ENCODE data around the gene CDO1. TPM values are rescaled to one million over a fixed set of nuclear protein-coding genes. Genes with fewer than 3 reads are reported as not detected.

CDO1 gene
- total RNA-seq, 1 donor = 0.10 TPM

DNA sequence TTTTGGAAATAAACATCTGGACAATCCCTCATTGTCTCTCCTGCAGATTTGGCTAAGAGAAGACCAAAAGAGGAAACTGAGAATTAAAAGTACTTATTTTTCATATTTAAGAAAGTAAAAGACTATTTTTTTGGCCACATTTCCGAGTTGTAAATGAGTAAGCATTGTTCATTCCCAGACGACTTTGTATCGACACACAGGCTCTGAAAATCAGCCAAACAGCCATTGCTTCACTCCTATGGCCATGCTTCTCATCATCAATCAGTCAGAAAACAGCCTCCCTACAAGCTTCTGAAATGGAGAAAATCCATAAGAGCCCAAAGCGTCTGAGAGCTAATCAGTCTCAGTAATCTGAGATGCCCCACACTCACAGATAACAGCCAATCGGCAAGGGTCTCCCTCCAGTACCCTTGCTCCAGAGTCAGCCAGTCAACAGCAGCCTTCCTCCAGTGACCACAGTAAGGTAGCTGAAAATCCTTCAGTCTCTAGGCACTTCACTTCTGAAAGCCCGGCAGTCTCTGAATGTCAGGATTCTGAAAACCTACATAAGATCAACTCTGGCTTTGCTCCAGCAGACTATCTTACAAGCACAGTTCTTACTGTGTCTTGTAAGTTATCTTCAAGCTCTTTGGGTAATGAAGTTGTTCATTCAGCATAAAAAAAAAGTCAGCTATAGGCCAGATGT, 30.9 kb downstream of the CDO1 start:
- H3K4me3 ChIP-seq (ENCODE audit: low read length) = no peak overlapping the region
- H3K9me3 ChIP-seq (ENCODE audit: low read depth, low read length) = no peaks in the 10 kb centered on the region
- no peaks in the 10 kb centered on the region for H3K4me1 ChIP-seq (ENCODE audit: insufficient read depth, low read length)
- peaks cover 45% of the 10 kb centered on the region for H3K27me3 ChIP-seq (ENCODE audit: insufficient read depth, low read length)

DNA sequence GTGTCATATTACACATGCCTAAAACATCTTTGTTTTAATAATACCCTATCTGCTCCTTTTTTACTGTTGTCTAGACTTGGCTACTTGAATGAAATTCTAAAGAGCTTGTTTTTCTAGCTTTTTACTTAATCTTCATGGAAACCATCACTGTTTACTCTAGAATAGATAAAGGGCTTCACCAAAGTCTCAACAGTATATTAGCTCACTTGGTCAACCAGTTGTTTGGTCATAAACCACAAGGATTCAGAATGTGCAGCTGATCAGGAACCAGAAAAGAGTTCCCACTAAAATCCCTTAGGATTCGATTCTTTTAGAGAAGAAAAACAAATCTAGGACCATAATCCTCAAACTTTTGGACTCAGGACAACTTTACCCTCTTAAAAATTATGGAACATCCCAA, 38.0 kb downstream of the CDO1 start:
- no peak overlapping the region for H3K4me3 ChIP-seq (ENCODE audit: low read length)
- peaks cover 20% of the 10 kb centered on the region for H3K27me3 ChIP-seq (ENCODE audit: insufficient read depth, low read length)
- H3K9me3 ChIP-seq (ENCODE audit: low read depth, low read length) = no peaks in the 10 kb centered on the region

DNA sequence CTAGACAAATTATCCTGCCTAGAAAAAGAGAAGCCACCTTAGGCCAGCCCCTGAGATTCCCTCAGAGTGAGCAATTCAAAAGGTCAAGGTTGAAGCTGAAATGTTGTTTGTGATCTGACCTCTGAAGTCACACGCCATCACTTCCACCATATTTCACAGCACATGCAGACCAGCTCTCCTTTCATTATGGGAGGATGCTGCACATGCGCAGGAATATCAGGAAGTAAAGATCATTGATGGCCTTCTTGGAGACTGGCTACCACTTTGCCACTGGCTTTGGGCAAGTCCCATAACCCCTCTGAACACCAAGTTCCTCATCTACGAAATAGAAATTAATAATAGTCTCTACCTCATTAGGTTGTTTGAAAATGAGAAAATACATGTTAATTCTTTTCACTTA, 39.5 kb downstream of the CDO1 start:
- H3K4me1 ChIP-seq (ENCODE audit: insufficient read depth, low read length) = no peaks in the 10 kb centered on the region
- H3K4me3 ChIP-seq (ENCODE audit: low read length) = no peak overlapping the region
- no peaks in the 10 kb centered on the region for H3K9me3 ChIP-seq (ENCODE audit: low read depth, low read length)
- H3K27me3 ChIP-seq (ENCODE audit: insufficient read depth, low read length) = peaks cover 16% of the 10 kb centered on the region

More for the DNA sequence above, 38.0 kb downstream of the CDO1 start:
- H3K4me1 ChIP-seq (ENCODE audit: insufficient read depth, low read length) = no peaks in the 10 kb centered on the region

DNA sequence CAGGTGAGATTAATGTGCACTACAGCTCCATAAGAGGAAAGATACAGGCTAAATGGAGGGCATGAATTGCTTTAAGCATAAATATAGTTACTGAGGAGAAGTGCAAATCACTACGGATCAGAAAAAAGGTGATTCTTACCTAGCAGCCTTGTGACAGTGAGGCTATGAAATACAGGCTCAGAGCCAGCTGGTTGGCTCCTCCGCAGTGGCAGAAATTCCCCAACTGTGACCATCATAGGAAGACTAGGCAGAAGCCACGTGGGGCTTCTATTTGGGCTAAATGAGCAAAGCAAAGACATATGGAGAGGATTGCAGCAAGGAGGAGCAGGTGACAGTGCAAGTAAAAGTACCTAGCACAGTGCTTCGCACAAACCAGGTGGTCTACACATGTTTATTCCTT, 40.5 kb downstream of the CDO1 start:
- Histone ChIP-seq H3K9me3 (ENCODE audit: low read depth, low read length) (no peaks in the 10 kb centered on the region), H3K27me3 (ENCODE audit: insufficient read depth, low read length) (peaks cover 10% of the 10 kb centered on the region), H3K4me3 (ENCODE audit: low read length) (no peak overlapping the region), H3K4me1 (ENCODE audit: insufficient read depth, low read length) (no peaks in the 10 kb centered on the region)

DNA sequence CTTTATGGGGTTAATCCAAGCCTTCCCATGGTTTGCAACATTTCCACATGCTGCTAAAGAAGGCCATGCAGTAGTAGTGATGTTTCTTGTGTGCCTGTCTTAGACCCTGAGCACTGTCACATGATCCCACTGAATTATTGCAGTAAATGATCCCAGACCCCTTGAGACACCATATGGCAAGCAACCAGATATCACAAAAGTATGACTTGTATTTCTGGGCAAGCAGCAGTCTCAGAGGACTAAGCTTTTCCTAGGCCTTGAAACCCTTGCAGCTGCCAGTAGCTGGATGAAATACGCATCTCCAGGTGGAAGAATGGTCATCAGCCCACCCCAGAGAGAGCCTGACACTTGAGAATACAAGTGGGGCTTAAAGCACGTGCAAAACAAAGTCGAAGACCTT, 41.8 kb downstream of the CDO1 start:
- Histone ChIP-seq H3K4me3 (ENCODE audit: low read length) (no peak overlapping the region), H3K9me3 (ENCODE audit: low read depth, low read length) (no peaks in the 10 kb centered on the region), H3K4me1 (ENCODE audit: insufficient read depth, low read length) (no peaks in the 10 kb centered on the region), H3K27me3 (ENCODE audit: insufficient read depth, low read length) (peaks cover 12% of the 10 kb centered on the region)

DNA sequence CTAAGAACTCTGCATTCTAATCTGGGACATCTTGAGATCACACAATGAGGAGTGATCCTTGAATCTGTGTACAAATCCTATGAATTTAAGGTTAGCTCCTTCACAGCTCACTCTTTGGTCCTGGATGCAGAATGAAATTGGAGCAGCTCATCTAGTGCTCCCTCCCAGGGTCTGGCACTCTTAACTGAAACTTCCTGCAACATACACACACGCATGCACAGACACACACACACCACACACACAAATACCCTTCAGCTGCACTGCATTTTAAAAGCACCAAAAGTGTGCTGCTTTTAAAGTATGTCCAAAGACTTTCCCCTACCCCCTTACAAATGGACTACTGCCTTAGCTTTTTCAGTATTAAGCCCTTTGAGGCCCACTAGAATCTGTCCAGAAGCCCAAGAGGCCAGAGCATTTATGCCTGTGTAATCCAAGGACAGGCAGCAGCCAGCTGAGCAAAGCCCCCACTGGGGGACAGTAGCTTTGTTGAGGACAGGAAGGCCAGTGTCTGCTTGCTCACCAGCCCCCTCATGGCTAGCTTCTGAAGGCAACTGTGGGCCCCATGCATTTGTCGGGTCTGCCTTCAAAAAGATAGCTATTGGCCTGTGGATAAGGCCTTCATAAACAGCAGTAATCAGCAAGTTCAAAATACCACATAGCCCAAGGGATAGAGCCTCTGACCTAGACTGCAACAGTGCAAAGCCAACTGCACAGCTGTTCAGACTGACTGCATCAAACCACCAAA, 43.6 kb downstream of the CDO1 start:
- H3K27me3 ChIP-seq (ENCODE audit: insufficient read depth, low read length) = peaks cover 10% of the 10 kb centered on the region
- H3K4me1 ChIP-seq (ENCODE audit: insufficient read depth, low read length) = no peaks in the 10 kb centered on the region
- H3K9me3 ChIP-seq (ENCODE audit: low read depth, low read length) = no peaks in the 10 kb centered on the region
- H3K4me3 ChIP-seq (ENCODE audit: low read length) = no peak overlapping the region

DNA sequence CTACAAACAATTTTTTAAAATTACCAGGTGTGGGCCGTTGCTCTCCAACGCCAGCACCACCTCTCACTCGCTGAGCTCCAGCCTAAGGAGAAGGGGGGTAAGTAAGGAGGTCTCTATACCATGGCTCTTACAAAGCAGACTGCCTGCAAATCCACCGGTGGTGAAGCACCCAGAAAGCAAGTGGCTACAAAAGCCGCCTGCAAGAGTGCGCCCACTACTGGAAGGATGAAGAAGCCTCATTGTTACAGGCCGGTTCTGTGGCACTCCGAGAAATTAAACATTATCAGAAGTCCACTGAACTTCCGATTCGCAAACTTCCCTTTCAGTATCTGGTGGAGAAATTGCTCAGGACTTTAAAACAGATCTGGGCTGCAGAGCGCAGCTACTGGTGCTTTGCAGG, 46.0 kb downstream of the CDO1 start:
- H3K4me3 ChIP-seq (ENCODE audit: low read length) = no peak overlapping the region
- peaks cover 5% of the 10 kb centered on the region for H3K27me3 ChIP-seq (ENCODE audit: insufficient read depth, low read length)
- H3K9me3 ChIP-seq (ENCODE audit: low read depth, low read length) = no peaks in the 10 kb centered on the region
- H3K4me1 ChIP-seq (ENCODE audit: insufficient read depth, low read length) = no peaks in the 10 kb centered on the region

DNA sequence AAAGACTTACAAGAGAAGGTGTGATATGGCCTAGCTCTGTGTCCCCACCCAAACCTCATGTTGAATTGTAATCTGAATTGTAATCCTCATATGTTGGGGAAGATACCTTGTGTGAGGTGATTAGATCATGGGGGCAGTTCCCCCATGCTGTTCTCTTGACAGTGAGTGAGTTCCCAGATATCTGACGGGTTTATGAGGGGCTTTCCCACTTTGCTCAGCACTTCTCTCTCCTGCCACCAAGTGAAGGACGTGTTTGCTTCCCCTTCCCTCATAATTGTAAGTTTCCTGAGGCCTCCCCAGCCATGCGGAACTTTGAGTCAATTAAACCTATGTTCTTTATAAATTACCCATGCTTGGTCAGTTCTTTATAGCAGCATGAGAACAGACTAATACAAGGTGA, 49.0 kb downstream of the CDO1 start:
- no peak overlapping the region for H3K4me3 ChIP-seq (ENCODE audit: low read length)
- peaks cover 2% of the 10 kb centered on the region for H3K27me3 ChIP-seq (ENCODE audit: insufficient read depth, low read length)
- no peaks in the 10 kb centered on the region for H3K9me3 ChIP-seq (ENCODE audit: low read depth, low read length)
- no peaks in the 10 kb centered on the region for H3K4me1 ChIP-seq (ENCODE audit: insufficient read depth, low read length)

DNA sequence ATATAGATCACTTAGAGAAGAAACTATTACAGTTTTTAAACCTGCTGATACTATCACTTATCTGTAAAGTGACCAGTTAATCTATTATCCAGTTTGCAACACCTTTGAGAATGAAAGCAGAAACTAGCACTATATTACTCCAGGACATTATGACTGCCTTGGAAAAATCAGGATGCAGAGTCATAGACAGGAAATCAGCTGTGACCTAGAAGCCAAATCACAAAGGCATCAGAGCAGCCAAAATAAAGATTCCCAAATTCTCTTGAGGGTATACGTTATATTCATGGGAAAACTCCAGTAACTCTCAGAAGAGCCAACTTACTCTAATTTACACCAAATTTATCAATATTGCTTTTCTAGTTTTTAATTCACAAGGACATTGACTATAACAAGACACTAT, 49.9 kb downstream of the CDO1 start:
- no peaks in the 10 kb centered on the region for H3K4me1 ChIP-seq (ENCODE audit: insufficient read depth, low read length)
- no peaks in the 10 kb centered on the region for H3K9me3 ChIP-seq (ENCODE audit: low read depth, low read length)
- H3K27me3 ChIP-seq (ENCODE audit: insufficient read depth, low read length) = peaks cover 2% of the 10 kb centered on the region
- no peak overlapping the region for H3K4me3 ChIP-seq (ENCODE audit: low read length)

DNA sequence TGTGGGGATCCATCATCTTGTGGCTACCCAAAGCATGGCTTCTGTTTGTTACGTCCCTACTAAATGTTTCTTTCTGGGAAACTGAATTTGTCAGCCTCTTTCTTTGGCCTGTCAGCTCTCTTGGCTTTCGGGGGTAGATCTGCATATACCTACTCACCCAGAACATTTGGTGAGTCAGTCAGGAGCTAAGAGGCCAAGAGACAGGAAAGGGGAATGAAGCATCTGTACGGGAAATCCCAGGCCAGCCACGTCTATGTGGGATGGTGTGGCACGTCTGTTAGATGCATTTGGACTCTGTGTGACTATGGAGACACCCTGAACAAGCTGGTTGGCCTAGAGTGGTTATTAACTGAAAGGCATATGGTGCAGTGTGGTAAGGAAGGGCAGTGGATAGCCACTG, 58.1 kb downstream of the CDO1 start:
- no peaks in the 10 kb centered on the region for H3K4me1 ChIP-seq (ENCODE audit: insufficient read depth, low read length)
- H3K9me3 ChIP-seq (ENCODE audit: low read depth, low read length) = no peaks in the 10 kb centered on the region
- H3K27me3 ChIP-seq (ENCODE audit: insufficient read depth, low read length) = no peaks in the 10 kb centered on the region
- no peak overlapping the region for H3K4me3 ChIP-seq (ENCODE audit: low read length)

DNA sequence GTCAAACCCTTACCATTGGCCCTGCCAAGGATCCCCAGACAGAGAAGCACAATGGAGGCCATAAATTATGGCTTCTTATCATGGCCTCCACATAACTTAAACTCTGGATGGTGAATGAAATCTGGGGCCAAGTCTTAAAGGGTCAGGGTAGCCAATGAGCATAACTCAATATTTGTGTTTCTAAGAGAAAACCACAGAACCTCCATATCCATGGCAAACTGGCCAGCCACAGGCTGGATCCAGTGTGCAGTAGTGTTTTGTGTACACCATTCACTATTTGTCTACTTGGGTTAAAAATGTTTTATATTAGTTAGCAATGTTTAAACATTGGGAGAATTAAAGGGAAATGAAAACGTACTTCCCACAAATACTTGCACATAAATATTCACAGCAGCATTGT, 60.8 kb downstream of the CDO1 start:
- Histone ChIP-seq H3K27me3 (ENCODE audit: insufficient read depth, low read length) (no peaks in the 10 kb centered on the region), H3K4me1 (ENCODE audit: insufficient read depth, low read length) (no peaks in the 10 kb centered on the region), H3K4me3 (ENCODE audit: low read length) (no peak overlapping the region), H3K9me3 (ENCODE audit: low read depth, low read length) (no peaks in the 10 kb centered on the region)

Other genes with a start within 250 kb of the CDO1 start
- gene TICAM2, start 214.2 kb downstream of the CDO1 start, total RNA-seq = 1.2 TPM
- 100 TPM for gene TMED7, start 190.6 kb downstream of the CDO1 start, total RNA-seq
- gene ATG12, start 24.9 kb upstream of the CDO1 start, total RNA-seq = 63.2 TPM
- 77.3 TPM for gene AP3S1, start 25.3 kb upstream of the CDO1 start, total RNA-seq
- under 0.01 TPM for gene LVRN, start 145.8 kb upstream of the CDO1 start, total RNA-seq
- not detected for gene ARL14EPL, start 215.8 kb upstream of the CDO1 start, total RNA-seq

All from mononuclear cell (primary cell).